ENCODE measurements around the gene RUBCN. TPM values are rescaled to one million over a fixed set of nuclear protein-coding genes. Genes with fewer than 3 reads are reported as not detected.
A peak's percentile ranks its signal among the peaks of the same experiment; 100 is the strongest.

RUBCN gene
- total RNA-seq, 1 experiment from 2014 or later = 25.6 TPM

DNA sequence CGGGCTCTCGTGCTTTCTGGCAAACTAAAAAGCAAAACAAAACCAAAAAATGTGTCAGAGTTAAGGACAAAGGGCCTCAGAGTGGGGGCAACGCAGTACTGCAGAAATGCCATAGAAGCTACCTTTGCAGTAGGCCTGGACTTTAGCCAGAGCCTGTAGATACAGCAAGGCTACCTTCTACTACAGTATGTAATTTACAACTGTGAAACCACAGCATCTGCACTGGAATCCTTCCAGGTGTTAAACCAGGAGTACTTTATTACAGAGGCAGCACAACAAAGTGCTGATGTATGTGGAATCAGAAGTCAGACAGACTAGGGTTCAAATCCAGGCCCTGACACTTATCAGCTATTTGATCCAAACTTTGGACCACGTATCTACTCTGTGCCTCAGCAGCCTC lies 34.9 kb downstream of the RUBCN start:
- Histone ChIP-seq H3K27ac (ENCODE audit: low read depth, low read length, poor library complexity, severe bottlenecking) (no peak overlapping the region), H3K27me3 (replicated peaks; ENCODE audit: insufficient read depth, low read depth, low read length, poor library complexity) (no peaks in the 10 kb centered on the region), H3K4me1 (ENCODE audit: insufficient read depth, low read length, poor library complexity, severe bottlenecking) (peaks cover 17% of the 10 kb centered on the region), H3K4me3 (ENCODE audit: low read depth, low read length, poor library complexity, severe bottlenecking) (no peak overlapping the region), H3K36me3 (ENCODE audit: insufficient read depth, low read length, poor library complexity, severe bottlenecking) (peaks cover 4% of the 10 kb centered on the region), H3K9me3 (ENCODE audit: low read depth, low read length, poor library complexity, severe bottlenecking) (no peaks in the 10 kb centered on the region)
- no TSS peak for BruUV-seq (replicated peaks)
- DNase-seq (ENCODE audit: low spot score) = no peak
- POLR2A ChIA-PET (ENCODE audit: low non-redundant PET) = no interaction called here
- no peak for TF ChIP-seq EZH2 (IDR thresholded peaks at IDR 0.05; ENCODE audit: borderline replicate concordance, low read depth, low read length, poor library complexity, severe bottlenecking)
- TF ChIP-seq, protein P1, sequence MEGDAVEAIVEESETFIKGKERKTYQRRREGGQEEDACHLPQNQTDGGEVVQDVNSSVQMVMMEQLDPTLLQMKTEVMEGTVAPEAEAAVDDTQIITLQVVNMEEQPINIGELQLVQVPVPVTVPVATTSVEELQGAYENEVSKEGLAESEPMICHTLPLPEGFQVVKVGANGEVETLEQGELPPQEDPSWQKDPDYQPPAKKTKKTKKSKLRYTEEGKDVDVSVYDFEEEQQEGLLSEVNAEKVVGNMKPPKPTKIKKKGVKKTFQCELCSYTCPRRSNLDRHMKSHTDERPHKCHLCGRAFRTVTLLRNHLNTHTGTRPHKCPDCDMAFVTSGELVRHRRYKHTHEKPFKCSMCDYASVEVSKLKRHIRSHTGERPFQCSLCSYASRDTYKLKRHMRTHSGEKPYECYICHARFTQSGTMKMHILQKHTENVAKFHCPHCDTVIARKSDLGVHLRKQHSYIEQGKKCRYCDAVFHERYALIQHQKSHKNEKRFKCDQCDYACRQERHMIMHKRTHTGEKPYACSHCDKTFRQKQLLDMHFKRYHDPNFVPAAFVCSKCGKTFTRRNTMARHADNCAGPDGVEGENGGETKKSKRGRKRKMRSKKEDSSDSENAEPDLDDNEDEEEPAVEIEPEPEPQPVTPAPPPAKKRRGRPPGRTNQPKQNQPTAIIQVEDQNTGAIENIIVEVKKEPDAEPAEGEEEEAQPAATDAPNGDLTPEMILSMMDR (conservative IDR thresholded peaks at IDR 0.05; ENCODE audit: low read depth, low read length) = no peak
- CTCF ChIA-PET = no interaction called here
- intact Hi-C loops (cut with micrococcal nuclease; ENCODE audit: unreplicated experiment) = no loop called here

DNA sequence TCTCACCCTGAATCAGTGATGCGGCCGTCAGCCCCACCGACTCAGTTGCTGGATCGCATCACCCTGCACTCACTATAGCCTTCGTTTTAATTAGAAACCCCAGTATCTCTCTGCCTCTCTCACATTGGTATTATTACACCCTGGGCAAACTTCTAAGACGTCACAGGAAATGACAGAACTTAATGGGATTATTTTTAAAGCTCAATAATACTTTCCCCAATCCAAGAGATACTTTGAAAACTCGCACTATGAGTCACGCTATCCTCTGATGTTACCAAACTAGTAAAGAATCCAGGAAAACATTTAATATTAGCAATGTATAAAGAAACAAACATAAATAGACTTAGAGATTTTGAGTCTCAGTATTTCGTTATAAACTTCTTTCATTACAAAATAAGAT lies 36.6 kb downstream of the RUBCN start:
- Histone ChIP-seq H3K9me3 (ENCODE audit: low read depth, low read length, poor library complexity, severe bottlenecking) (no peaks in the 10 kb centered on the region), H3K27me3 (replicated peaks; ENCODE audit: insufficient read depth, low read depth, low read length, poor library complexity) (no peaks in the 10 kb centered on the region), H3K36me3 (ENCODE audit: insufficient read depth, low read length, poor library complexity, severe bottlenecking) (peaks cover 4% of the 10 kb centered on the region), H3K4me3 (ENCODE audit: low read depth, low read length, poor library complexity, severe bottlenecking) (no peak overlapping the region), H3K27ac (ENCODE audit: low read depth, low read length, poor library complexity, severe bottlenecking) (peak overlapping the region; percentile 84), H3K4me1 (ENCODE audit: insufficient read depth, low read length, poor library complexity, severe bottlenecking) (peaks cover 17% of the 10 kb centered on the region)
- no peak for TF ChIP-seq EZH2 (IDR thresholded peaks at IDR 0.05; ENCODE audit: borderline replicate concordance, low read depth, low read length, poor library complexity, severe bottlenecking)
- TF ChIP-seq, protein P1 (conservative IDR thresholded peaks at IDR 0.05; ENCODE audit: low read depth, low read length) = no peak
- peak; percentile 73 for DNase-seq (ENCODE audit: low spot score)
- ChIA-PET CTCF (no interaction called here), POLR2A (ENCODE audit: low non-redundant PET) (no interaction called here)
- BruUV-seq (replicated peaks) = no TSS peak
- intact Hi-C loops (cut with micrococcal nuclease; ENCODE audit: unreplicated experiment) = no loop called here

DNA sequence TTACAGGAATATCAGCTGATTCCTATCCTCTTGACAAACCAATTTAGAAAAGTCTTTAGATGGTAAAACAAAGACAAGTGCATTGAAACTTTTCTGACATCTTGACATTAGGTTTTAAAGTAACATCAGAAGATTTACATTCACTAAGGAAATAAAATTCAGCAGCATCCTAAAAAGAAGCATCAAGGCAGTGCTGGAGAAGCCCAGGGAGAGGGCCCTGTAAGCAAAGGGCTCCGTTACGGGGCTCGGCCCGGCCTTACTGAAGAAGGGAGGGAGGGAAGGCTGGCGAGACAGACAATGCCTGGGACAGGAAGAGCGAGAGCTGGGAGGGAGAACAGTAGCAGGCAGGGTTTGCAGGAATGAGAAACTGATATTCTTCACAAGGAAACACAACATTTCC lies 39.3 kb downstream of the RUBCN start:
- Histone ChIP-seq H3K4me1 (ENCODE audit: insufficient read depth, low read length, poor library complexity, severe bottlenecking) (peaks cover 17% of the 10 kb centered on the region), H3K27ac (ENCODE audit: low read depth, low read length, poor library complexity, severe bottlenecking) (no peak overlapping the region), H3K4me3 (ENCODE audit: low read depth, low read length, poor library complexity, severe bottlenecking) (no peak overlapping the region), H3K9me3 (ENCODE audit: low read depth, low read length, poor library complexity, severe bottlenecking) (no peaks in the 10 kb centered on the region), H3K27me3 (replicated peaks; ENCODE audit: insufficient read depth, low read depth, low read length, poor library complexity) (no peaks in the 10 kb centered on the region), H3K36me3 (ENCODE audit: insufficient read depth, low read length, poor library complexity, severe bottlenecking) (peaks cover 15% of the 10 kb centered on the region)
- TF ChIP-seq, protein P1 (conservative IDR thresholded peaks at IDR 0.05; ENCODE audit: low read depth, low read length) = no peak
- no peak for TF ChIP-seq EZH2 (IDR thresholded peaks at IDR 0.05; ENCODE audit: borderline replicate concordance, low read depth, low read length, poor library complexity, severe bottlenecking)
- ChIA-PET POLR2A (ENCODE audit: low non-redundant PET) (no interaction called here), CTCF (no interaction called here)
- DNase-seq (ENCODE audit: low spot score) = no peak
- BruUV-seq (replicated peaks) = no TSS peak
- intact Hi-C loops (cut with micrococcal nuclease; ENCODE audit: unreplicated experiment) = no loop called here
